GM19023 (cell line): ENCODE measurements around the gene ADAM8.

Experiments used
- ATAC-seq: cut with Tn5 transposase; IDR thresholded peaks from one replicate; pipeline ENCODE4 v1.9.1; 2021; ENCODE audit warnings: mild to moderate bottlenecking, moderate library complexity; ENCODE audit not compliant: unreplicated experiment

The ADAM8 gene

GRCh38 chr10:133214468-133215410, 61.9 kb downstream of the ADAM8 start:
- no peak for ATAC-seq

GRCh38 chr10:133213641-133214467, 62.8 kb downstream of the ADAM8 start:
- ATAC-seq = no peak

GRCh38 chr10:133212853-133213494, 63.7 kb downstream of the ADAM8 start:
- no peak for ATAC-seq
